ENCODE data around the gene NAV2.

Gene NAV2

GRCh38 chr11:19907839-19908238 is 195.2 kb downstream of the NAV2 start:
- no peaks in the 10 kb centered on the region for H3K9me3 ChIP-seq (ENCODE audit: control extremely low read depth in 1 of 5, control insufficient read depth in 4 of 5, insufficient read depth in 2 of 5, low read depth in 1 of 5, low read length in 4 of 5)
- ChIA-PET POLR2A (no interaction called here), CTCF (no interaction called here)
- no peak overlapping the region for H3K27ac ChIP-seq (ENCODE audit: insufficient read depth in 1 of 2, low read depth in 1 of 2, low read length in 2 of 2, poor library complexity in 1 of 2, severe bottlenecking in 2 of 2)
- no peak overlapping the region for H3K4me3 ChIP-seq (ENCODE audit: control insufficient read depth in 1 of 7, extremely low read depth in 1 of 7, insufficient read depth in 4 of 7, low read depth in 2 of 7, low read length in 6 of 7)
- DNase-seq: no peak
- no peaks in the 10 kb centered on the region for H3K4me1 ChIP-seq (ENCODE audit: control extremely low read depth in 1 of 4, control insufficient read depth in 4 of 4, insufficient read depth in 4 of 4, low read length in 3 of 4)
- H3K27me3 ChIP-seq (replicated peaks in 2 of 5; ENCODE audit: control insufficient read depth in 4 of 5, insufficient read depth in 5 of 5, low read length in 4 of 5): peaks cover 0 to 6% (median 0%) of the 10 kb centered on the region in 5 experiments
- 98% methylated on average over 4 of the region's 4 CpGs for WGBS (ENCODE audit: insufficient coverage)
- no peaks in the 10 kb centered on the region for H3K36me3 ChIP-seq (ENCODE audit: control insufficient read depth in 4 of 4, insufficient read depth in 4 of 4, low read length in 3 of 4)

GRCh38 chr11:19910931-19911330 is 198.3 kb downstream of the NAV2 start:
- Histone ChIP-seq H3K27ac (ENCODE audit: insufficient read depth in 1 of 2, low read depth in 1 of 2, low read length in 2 of 2, poor library complexity in 1 of 2, severe bottlenecking in 2 of 2) (no peak overlapping the region), H3K36me3 (ENCODE audit: control insufficient read depth in 4 of 4, insufficient read depth in 4 of 4, low read length in 3 of 4) (no peaks in the 10 kb centered on the region), H3K4me3 (ENCODE audit: control insufficient read depth in 1 of 7, extremely low read depth in 1 of 7, insufficient read depth in 4 of 7, low read depth in 2 of 7, low read length in 6 of 7) (no peak overlapping the region), H3K9me3 (ENCODE audit: control extremely low read depth in 1 of 5, control insufficient read depth in 4 of 5, insufficient read depth in 2 of 5, low read depth in 1 of 5, low read length in 4 of 5) (no peaks in the 10 kb centered on the region), H3K27me3 (replicated peaks in 2 of 5; ENCODE audit: control insufficient read depth in 4 of 5, insufficient read depth in 5 of 5, low read length in 4 of 5) (peaks cover 0 to 8% (median 0%) of the 10 kb centered on the region in 5 experiments), H3K4me1 (ENCODE audit: control extremely low read depth in 1 of 4, control insufficient read depth in 4 of 4, insufficient read depth in 4 of 4, low read length in 3 of 4) (no peaks in the 10 kb centered on the region)
- WGBS (ENCODE audit: insufficient coverage): 100% methylated on average over 1 of the region's 1 CpG
- ChIA-PET CTCF (interaction anchor here (1.2 kb wide), 1 partner anchor 356 kb away, joined by 3 read pairs; no protein-coding TSS in a partner anchor), POLR2A (no interaction called here)
- no peak for DNase-seq

GRCh38 chr11:19912115-19912957 is 199.7 kb downstream of the NAV2 start:
- ChIA-PET CTCF (interaction anchor here (0.9 to 1.5 kb wide), 2 partner anchors 8 to 349 kb away, joined by 3 read pairs; no protein-coding TSS in a partner anchor), POLR2A (no interaction called here)
- H3K4me1 ChIP-seq (ENCODE audit: control extremely low read depth in 1 of 4, control insufficient read depth in 4 of 4, insufficient read depth in 4 of 4, low read length in 3 of 4): no peaks in the 10 kb centered on the region
- no peaks in the 10 kb centered on the region for H3K36me3 ChIP-seq (ENCODE audit: control insufficient read depth in 4 of 4, insufficient read depth in 4 of 4, low read length in 3 of 4)
- 100% methylated on average over 4 of the region's 5 CpGs for WGBS (ENCODE audit: insufficient coverage)
- no peaks in the 10 kb centered on the region for H3K9me3 ChIP-seq (ENCODE audit: control extremely low read depth in 1 of 5, control insufficient read depth in 4 of 5, insufficient read depth in 2 of 5, low read depth in 1 of 5, low read length in 4 of 5)
- peaks cover 0 to 8% (median 0%) of the 10 kb centered on the region in 5 experiments for H3K27me3 ChIP-seq (replicated peaks in 2 of 5; ENCODE audit: control insufficient read depth in 4 of 5, insufficient read depth in 5 of 5, low read length in 4 of 5)
- no peak overlapping the region for H3K27ac ChIP-seq (ENCODE audit: insufficient read depth in 1 of 2, low read depth in 1 of 2, low read length in 2 of 2, poor library complexity in 1 of 2, severe bottlenecking in 2 of 2)
- no peak for DNase-seq
- no peak overlapping the region for H3K4me3 ChIP-seq (ENCODE audit: control insufficient read depth in 1 of 7, extremely low read depth in 1 of 7, insufficient read depth in 4 of 7, low read depth in 2 of 7, low read length in 6 of 7)

- Histone ChIP-seq H3K4me1 (ENCODE audit: control extremely low read depth in 1 of 4, control insufficient read depth in 4 of 4, insufficient read depth in 4 of 4, low read length in 3 of 4) (no peaks in the 10 kb centered on the region), H3K4me3 (ENCODE audit: control insufficient read depth in 1 of 7, extremely low read depth in 1 of 7, insufficient read depth in 4 of 7, low read depth in 2 of 7, low read length in 6 of 7) (no peak overlapping the region), H3K27me3 (replicated peaks in 2 of 5; ENCODE audit: control insufficient read depth in 4 of 5, insufficient read depth in 5 of 5, low read length in 4 of 5) (peaks cover 0 to 8% (median 0%) of the 10 kb centered on the region in 5 experiments), H3K9me3 (ENCODE audit: control extremely low read depth in 1 of 5, control insufficient read depth in 4 of 5, insufficient read depth in 2 of 5, low read depth in 1 of 5, low read length in 4 of 5) (no peaks in the 10 kb centered on the region), H3K27ac (ENCODE audit: insufficient read depth in 1 of 2, low read depth in 1 of 2, low read length in 2 of 2, poor library complexity in 1 of 2, severe bottlenecking in 2 of 2) (no peak overlapping the region), H3K36me3 (ENCODE audit: control insufficient read depth in 4 of 4, insufficient read depth in 4 of 4, low read length in 3 of 4) (no peaks in the 10 kb centered on the region)
- 94% methylated on average over 9 of the region's 10 CpGs for WGBS (ENCODE audit: insufficient coverage)
- CTCF ChIA-PET: interaction anchor here (0.9 to 1.5 kb wide), 2 partner anchors 9 to 350 kb away, joined by 3 read pairs; no protein-coding TSS in a partner anchor
- no peak for DNase-seq
- POLR2A ChIA-PET: no interaction called here
Observed at GRCh38 chr11:19912958-19913892, 200.6 kb downstream of the NAV2 start.

- H3K36me3 ChIP-seq (ENCODE audit: control insufficient read depth in 4 of 4, insufficient read depth in 4 of 4, low read length in 3 of 4): no peaks in the 10 kb centered on the region
- H3K9me3 ChIP-seq (ENCODE audit: control extremely low read depth in 1 of 5, control insufficient read depth in 4 of 5, insufficient read depth in 2 of 5, low read depth in 1 of 5, low read length in 4 of 5): no peaks in the 10 kb centered on the region
- no peak for DNase-seq
- no peak overlapping the region for H3K27ac ChIP-seq (ENCODE audit: insufficient read depth in 1 of 2, low read depth in 1 of 2, low read length in 2 of 2, poor library complexity in 1 of 2, severe bottlenecking in 2 of 2)
- WGBS (ENCODE audit: insufficient coverage): 100% methylated on average over 3 of the region's 3 CpGs
- H3K27me3 ChIP-seq (replicated peaks in 2 of 5; ENCODE audit: control insufficient read depth in 4 of 5, insufficient read depth in 5 of 5, low read length in 4 of 5): peaks cover 0 to 8% (median 0%) of the 10 kb centered on the region in 5 experiments
- H3K4me3 ChIP-seq (ENCODE audit: control insufficient read depth in 1 of 7, extremely low read depth in 1 of 7, insufficient read depth in 4 of 7, low read depth in 2 of 7, low read length in 6 of 7): no peak overlapping the region
- ChIA-PET CTCF (interaction anchor here (1.5 kb wide), 1 partner anchor 10 kb away, joined by 3 read pairs; no protein-coding TSS in a partner anchor), POLR2A (no interaction called here)
- H3K4me1 ChIP-seq (ENCODE audit: control extremely low read depth in 1 of 4, control insufficient read depth in 4 of 4, insufficient read depth in 4 of 4, low read length in 3 of 4): no peaks in the 10 kb centered on the region
Observed at GRCh38 chr11:19913893-19914249, 201.2 kb downstream of the NAV2 start.

- Histone ChIP-seq H3K4me3 (ENCODE audit: control insufficient read depth in 1 of 7, extremely low read depth in 1 of 7, insufficient read depth in 4 of 7, low read depth in 2 of 7, low read length in 6 of 7) (no peak overlapping the region), H3K9me3 (ENCODE audit: control extremely low read depth in 1 of 5, control insufficient read depth in 4 of 5, insufficient read depth in 2 of 5, low read depth in 1 of 5, low read length in 4 of 5) (no peaks in the 10 kb centered on the region), H3K27ac (ENCODE audit: insufficient read depth in 1 of 2, low read depth in 1 of 2, low read length in 2 of 2, poor library complexity in 1 of 2, severe bottlenecking in 2 of 2) (no peak overlapping the region), H3K4me1 (ENCODE audit: control extremely low read depth in 1 of 4, control insufficient read depth in 4 of 4, insufficient read depth in 4 of 4, low read length in 3 of 4) (no peaks in the 10 kb centered on the region), H3K36me3 (ENCODE audit: control insufficient read depth in 4 of 4, insufficient read depth in 4 of 4, low read length in 3 of 4) (no peaks in the 10 kb centered on the region), H3K27me3 (replicated peaks in 2 of 5; ENCODE audit: control insufficient read depth in 4 of 5, insufficient read depth in 5 of 5, low read length in 4 of 5) (peaks cover 0 to 8% (median 0%) of the 10 kb centered on the region in 5 experiments)
- no peak for DNase-seq
- no CpG with 5 or more reads among the region's 1 CpG for WGBS (ENCODE audit: insufficient coverage)
- ChIA-PET POLR2A (no interaction called here), CTCF (interaction anchor here (1.2 kb wide), 1 partner anchor 10 kb away, joined by 4 read pairs; no protein-coding TSS in a partner anchor)
Observed at GRCh38 chr11:19915808-19916207, 203.2 kb downstream of the NAV2 start.
